Lung microvascular endothelial cell (primary cell): ENCODE data around the gene CYTH4. TPM values are rescaled to one million over a fixed set of nuclear protein-coding genes. Genes with fewer than 3 reads are reported as not detected.

Source experiments
- DNase-seq, 2 donors: peaks; one replicate each; pipeline versions ENCODE4 v3.0.0 to v3.0.0-alpha.2; 2010; ENCODE audit warnings: low read depth in 2 of 2
- total RNA-seq: library from RNA; depleted of rRNA; stranded (reverse); fragments of >200 nt; gene quantifications from 2 replicates; pipeline ENCODE4 v1.2.1, GENCODE V29; 2014

CYTH4 gene
- total RNA-seq, 1 donor from 2014 or later, result not detected

DNA sequence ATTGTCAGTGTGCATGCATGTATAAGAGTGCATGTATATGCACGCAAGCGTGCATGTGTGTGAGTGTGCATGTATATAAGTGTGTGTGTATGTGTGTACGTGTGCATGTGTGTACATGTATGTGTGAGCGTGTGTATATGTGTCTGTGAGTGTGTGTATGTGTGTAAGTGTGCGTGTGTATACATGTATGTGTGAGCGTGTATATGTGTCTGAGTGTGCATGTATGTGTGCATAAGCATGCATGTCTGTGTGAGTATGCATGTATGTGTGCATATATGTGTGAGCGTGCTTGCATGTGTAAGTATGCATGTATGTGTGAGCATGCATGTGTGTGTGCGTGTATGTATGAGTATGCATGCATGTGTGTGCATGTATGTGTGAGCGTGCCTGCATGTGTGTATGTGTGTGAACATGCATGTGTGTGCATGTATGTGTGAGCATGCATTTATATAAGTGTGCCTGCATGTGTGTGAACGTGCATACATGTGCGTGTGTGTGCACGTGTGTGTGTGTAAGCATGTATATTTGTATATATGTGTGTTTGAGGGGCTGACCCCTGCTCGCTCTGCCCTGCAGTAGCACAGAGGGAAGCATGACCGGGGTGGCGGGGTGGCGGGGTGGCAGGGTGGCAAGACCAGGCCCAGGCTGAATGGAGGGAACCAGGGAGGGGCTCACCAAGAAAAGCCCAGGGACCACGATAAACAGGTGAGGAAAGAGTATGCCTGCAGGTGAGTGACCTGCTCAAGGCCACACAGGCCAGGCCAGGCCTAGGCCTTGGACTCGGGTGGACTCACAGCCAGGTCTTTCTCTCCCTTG is 26.3 kb downstream of the CYTH4 start:
- DNase-seq, result no peak

DNA sequence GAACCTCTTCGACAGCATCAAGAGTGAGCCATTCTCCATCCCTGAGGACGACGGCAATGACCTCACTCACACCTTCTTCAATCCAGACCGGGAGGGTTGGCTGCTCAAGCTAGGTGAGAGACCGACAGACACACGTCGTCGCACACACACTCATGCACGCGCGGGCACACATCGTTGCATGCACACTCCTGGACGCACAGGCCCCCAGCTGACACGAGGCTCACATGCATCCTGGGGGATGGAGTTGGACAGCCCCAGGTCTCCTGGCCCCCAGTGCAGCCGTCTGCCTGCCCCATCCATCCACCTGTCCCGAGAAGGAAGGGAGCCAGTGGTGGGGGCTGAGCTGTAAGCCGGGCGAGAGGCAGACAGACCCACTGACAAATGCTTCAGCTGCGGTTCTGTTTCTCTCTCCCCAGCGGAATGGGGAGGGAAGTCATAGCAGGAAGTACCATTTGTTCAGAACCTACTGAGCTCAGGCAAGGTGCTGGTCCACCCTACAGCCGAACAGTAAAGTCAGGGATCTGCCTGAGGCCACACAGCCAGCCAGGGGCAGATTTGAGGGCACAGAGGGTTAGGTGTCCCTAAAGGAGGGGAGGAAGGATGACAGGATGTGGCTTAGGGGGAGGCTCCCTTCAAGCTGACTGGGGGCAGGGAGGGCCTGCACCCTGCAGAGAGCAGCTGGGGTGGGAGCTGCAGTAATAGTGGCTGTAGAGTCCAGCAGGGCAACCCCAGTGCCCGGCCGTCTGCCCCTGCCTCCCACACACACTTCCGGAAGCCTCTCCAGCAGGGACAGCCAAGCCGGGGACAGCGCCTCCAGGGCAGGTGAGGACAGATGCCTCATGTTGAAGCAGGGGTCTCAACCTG is 27.1 kb downstream of the CYTH4 start:
- peak; percentile 21 for DNase-seq

- DNase-seq, result no peak
Observed at GRCh38 chr22:37310075-37310606, 27.8 kb downstream of the CYTH4 start.

GRCh38 chr22:37310815-37311595 is 28.7 kb downstream of the CYTH4 start:
- DNase-seq, result no peak

GRCh38 chr22:37311761-37312312 is 29.5 kb downstream of the CYTH4 start:
- no peak for DNase-seq

- DNase-seq, result no peak
Observed at GRCh38 chr22:37312549-37313183, 30.4 kb downstream of the CYTH4 start.

GRCh38 chr22:37313376-37314314 is 31.3 kb downstream of the CYTH4 start:
- DNase-seq, result no peak

GRCh38 chr22:37314315-37315074 is 32.2 kb downstream of the CYTH4 start:
- DNase-seq, result no peak

DNA sequence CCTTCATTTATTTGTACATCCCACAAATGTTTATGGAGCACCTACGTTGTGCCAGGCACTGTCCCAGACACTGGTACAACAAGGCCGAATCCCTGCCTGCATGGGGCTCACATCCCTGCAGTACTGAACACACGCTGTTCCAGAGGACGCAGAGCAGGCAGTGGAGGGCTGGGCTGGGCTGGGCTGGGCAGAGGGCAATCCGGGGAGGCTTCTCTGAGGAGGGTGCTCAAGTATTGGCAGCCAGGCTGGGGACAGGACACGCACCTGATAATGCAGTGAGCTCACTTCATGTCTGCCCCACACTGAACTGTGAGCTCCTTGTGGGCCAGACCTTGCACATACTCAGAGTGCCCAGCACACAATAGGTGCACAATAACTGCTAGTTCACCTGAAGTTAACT is 34.1 kb downstream of the CYTH4 start:
- DNase-seq, result no peak

- DNase-seq, result peak; percentile 89 to 93
Observed at GRCh38 chr22:37316875-37317371, 34.6 kb downstream of the CYTH4 start.

DNA sequence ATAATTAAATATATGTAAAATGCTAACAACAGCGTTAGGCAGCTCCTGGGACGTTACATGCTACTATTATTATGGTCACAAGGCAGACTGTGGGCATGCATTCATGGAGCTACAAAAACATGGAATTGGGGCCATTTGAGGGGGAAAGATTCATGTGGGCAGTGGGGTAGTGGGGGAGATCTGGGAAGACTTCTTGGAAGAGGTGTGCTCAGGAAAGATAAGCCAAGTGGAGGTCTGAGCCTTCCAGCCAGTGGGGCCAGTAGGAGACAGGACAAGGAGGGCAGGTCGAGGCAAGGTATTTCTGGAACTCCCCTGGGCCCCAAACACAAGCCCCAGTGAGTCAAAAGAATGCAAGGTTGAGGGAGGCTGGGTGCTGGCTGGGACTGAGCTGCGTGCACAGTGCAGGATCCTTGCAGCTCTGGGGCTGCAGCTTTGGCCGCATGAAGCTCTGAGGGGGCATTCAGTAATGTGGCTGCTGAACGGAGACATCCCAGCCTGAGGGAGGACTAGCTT is 35.4 kb downstream of the CYTH4 start:
- no peak for DNase-seq

DNA sequence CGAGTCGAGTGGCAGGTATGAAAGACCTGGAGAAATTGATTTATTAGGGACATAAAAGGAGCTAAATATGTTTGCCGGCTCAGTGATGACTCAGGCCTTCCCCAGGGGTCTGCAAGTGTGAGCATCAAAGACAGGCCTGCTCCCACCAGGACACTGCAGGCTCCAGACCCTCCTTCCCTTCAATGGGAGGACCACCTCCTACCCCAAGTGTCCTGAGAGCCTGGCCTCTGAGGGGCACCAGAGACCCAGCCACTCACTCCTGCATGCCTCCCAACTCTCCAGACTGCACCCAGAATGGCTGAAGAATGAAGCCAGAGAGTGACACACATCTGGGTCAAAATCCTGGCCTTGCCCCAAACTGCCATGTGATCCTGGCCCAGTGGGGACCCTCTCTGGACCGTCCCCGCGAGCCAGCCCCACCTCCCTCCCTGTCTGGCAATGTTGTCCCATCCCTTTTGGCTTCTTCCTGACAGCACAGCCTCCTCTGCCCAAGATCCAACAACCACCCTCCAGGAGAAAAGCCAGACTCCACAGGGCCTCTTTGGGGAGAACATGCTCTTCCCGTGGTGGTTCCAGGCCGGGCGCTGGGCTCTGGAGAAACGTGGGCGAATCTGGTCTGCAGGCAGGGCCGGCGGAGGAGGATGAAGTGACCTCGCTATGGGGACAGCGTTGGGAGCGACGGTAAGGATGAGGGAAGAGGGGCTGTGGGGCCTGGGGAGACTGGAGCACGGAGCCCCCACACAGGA is 36.2 kb downstream of the CYTH4 start:
- DNase-seq, result no peak

DNA sequence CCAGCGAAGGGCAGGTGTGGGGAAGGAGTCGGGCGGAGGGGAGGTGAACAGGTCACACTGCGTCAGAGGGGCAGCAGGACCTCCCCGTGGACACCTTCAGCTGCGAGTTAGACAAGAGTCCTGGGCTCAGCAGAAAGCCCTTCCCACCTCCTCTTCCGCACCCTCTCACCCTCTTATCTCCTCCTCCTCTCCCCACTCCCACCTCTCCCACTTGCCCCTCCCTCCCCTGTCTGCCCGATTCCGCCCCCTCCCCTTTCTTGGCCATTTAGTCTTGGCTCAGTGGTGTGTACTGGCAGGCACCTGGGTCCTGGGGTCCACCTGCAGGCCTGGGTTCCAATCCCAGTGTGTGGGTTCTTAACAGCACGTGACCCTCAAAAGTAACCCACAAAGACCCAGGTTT is 37.2 kb downstream of the CYTH4 start:
- no peak for DNase-seq

DNA sequence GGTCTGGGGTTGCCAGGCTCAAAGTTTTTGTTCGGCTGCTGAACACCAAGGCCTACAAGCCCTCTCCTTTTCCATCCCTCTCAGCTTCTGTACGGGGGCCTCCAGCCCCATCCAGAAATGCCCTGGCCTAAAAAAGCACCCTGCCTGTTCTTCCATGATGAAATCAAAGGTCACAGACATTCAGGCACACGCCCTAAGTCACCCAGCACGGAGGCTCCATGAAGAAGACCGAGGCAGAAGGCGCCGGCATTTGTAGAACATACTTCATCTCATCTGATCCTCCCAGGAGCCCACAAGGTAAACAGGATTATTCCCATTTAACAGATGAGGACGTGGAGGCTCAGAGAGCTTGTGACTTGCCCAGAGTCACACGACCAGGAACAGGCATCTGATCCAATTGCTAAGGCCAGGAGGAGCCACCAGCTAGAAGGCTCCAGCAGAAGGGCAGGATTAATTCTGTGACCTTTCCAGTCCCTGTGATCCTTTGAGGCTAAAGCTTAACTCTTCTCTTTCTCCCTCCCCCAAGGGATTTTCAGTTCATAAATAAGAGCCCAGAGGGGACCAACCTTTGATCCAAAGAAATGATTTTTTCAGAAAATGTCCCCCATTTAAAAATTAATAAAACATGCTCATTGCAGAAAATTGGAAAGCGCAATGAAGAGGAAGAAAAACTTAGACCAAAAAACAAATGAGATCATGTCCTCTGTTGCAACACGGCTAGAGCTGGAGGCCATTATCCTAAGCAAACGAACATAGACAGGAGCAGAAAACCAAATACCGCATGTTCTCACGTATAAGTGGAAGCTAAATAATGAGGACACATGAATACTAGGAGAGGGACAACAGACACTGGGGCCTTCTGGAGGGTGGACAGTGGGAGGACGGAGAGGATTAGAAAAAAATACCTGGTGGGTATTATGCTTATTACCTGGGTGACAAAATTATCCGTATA is 38.7 kb downstream of the CYTH4 start:
- no peak for DNase-seq

DNA sequence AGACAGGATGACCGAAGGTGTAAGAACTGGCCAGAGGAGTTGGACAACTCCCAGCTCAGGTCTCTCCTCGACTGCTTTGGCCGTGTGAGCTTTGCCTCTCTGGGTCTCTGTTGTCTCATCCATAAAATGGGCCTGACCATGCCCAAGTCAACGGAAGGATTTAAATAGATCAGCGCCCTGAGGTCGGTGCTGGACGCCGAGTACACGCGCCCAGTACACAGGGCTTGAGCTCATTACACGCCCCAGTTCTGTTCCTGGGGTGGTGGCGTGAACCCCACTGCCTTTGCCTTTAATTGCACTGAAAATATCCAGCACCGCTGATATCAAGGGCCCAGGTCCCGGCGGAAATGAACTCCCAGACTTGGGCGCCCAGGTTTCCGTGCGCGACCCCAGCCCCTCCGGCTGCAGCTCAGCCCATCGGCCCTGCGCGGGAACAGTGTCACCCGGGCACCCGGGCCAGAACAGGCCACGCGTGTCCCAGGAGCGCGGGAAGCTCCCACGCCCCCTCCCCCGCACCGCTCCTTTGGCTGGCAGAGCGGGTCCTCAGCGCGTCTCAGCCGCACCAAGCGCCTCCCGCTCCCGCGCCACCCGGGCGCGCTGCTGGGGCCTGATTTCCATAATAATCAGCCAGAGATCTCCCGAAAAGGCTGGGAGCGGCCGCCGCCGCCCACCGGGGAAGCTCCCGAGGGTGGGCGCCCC is 42.2 kb downstream of the CYTH4 start:
- DNase-seq, result no peak

DNA sequence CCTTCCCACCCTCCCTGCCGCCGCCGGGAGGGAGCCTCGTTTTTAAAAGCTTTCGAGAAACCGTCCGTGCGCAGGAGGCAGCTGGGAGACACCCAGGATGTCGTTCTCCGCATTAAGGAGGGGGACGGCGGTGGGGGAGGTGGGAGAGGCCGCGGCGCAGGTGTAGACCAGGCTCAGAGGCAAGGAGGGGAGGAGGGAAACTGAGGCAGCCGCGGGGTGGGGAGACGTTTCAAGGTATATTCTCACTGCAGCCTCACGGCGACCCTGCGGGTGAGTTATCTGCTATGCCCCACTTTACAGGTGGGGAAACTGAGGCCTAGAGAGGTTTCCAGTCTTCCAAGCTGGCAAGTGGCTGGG is 42.7 kb downstream of the CYTH4 start:
- no peak for DNase-seq
